ENCODE measurements around the gene MRPL22.

MRPL22 gene

GRCh38 chr5:154940772-154941620 is at the start of gene MRPL22:
Gene MRPL22, plus strand, starts transcription at chr5:154941073. Its CDS starts 38 bp downstream, at chr5:154941111.
- peak; percentile 90 for DNase-seq (ENCODE audit: low spot score)

GRCh38 chr5:154892369-154892771 is 48.5 kb upstream of the MRPL22 start:
- TF ChIP-seq CTCF (IDR thresholded peaks at IDR 0.05; ENCODE audit: borderline replicate concordance, control extremely low read depth, extremely low read depth, insufficient read depth, missing control alignments), result no peak
- no peak for DNase-seq (ENCODE audit: low spot score)
- in situ Hi-C loops (cut with MboI; ENCODE audit: low sequenced_read_pairs, unreplicated experiment), result no loop called here

More at GRCh38 chr5:154940772-154941620, at the start of gene MRPL22:
- no peak for TF ChIP-seq CTCF (IDR thresholded peaks at IDR 0.05; ENCODE audit: borderline replicate concordance, control extremely low read depth, extremely low read depth, insufficient read depth, missing control alignments)
- in situ Hi-C loops (cut with MboI; ENCODE audit: low sequenced_read_pairs, unreplicated experiment), result no loop called here

- no peak for DNase-seq (ENCODE audit: low spot score)
- in situ Hi-C loops (cut with MboI; ENCODE audit: low sequenced_read_pairs, unreplicated experiment), result no loop called here
- no peak for TF ChIP-seq CTCF (IDR thresholded peaks at IDR 0.05; ENCODE audit: borderline replicate concordance, control extremely low read depth, extremely low read depth, insufficient read depth, missing control alignments)
Measured at GRCh38 chr5:154893381-154893780, 47.5 kb upstream of the MRPL22 start.

- in situ Hi-C loops (cut with MboI; ENCODE audit: low sequenced_read_pairs, unreplicated experiment), result no loop called here
- DNase-seq (ENCODE audit: low spot score), result no peak
- TF ChIP-seq CTCF (IDR thresholded peaks at IDR 0.05; ENCODE audit: borderline replicate concordance, control extremely low read depth, extremely low read depth, insufficient read depth, missing control alignments), result no peak
Measured at GRCh38 chr5:154895606-154896561, 45.0 kb upstream of the MRPL22 start.

GRCh38 chr5:154896562-154897165 is 44.2 kb upstream of the MRPL22 start:
- TF ChIP-seq CTCF (IDR thresholded peaks at IDR 0.05; ENCODE audit: borderline replicate concordance, control extremely low read depth, extremely low read depth, insufficient read depth, missing control alignments), result no peak
- in situ Hi-C loops (cut with MboI; ENCODE audit: low sequenced_read_pairs, unreplicated experiment), result no loop called here
- no peak for DNase-seq (ENCODE audit: low spot score)

GRCh38 chr5:154898210-154898609 is 42.7 kb upstream of the MRPL22 start:
- in situ Hi-C loops (cut with MboI; ENCODE audit: low sequenced_read_pairs, unreplicated experiment), result no loop called here
- DNase-seq (ENCODE audit: low spot score), result no peak
- TF ChIP-seq CTCF (IDR thresholded peaks at IDR 0.05; ENCODE audit: borderline replicate concordance, control extremely low read depth, extremely low read depth, insufficient read depth, missing control alignments), result no peak

Measured in GM13976 (cell line).